ENCODE results near the gene TAF11L3. TPM values are rescaled to one million over a fixed set of nuclear protein-coding genes. Genes with fewer than 3 reads are reported as not detected.
"Not testable (repeated sequence)": the region's sequence is repeated elsewhere in the genome, so short reads cannot be mapped to it uniquely, and the experiment has no call there.

TAF11L3 gene
- total RNA-seq, 1 experiment from 2014 or later, result not detected

- H3K4me1 Mint-ChIP-seq (ENCODE audit: low read depth, unreplicated experiment), result no peaks in the 10 kb centered on the region
- no TSS peak for BruUV-seq (replicated peaks)
- CTCF ChIA-PET, result interaction anchor here (0.6 kb wide), 1 partner anchor 596 kb away, joined by 3 read pairs; no protein-coding TSS in a partner anchor
- peaks cover 33% of the 10 kb centered on the region for H3K27me3 Mint-ChIP-seq (ENCODE audit: unreplicated experiment)
- TF ChIP-seq CTCF (IDR thresholded peaks at IDR 0.05; ENCODE audit: unreplicated experiment), result no peak
- H3K36me3 Mint-ChIP-seq (ENCODE audit: insufficient read depth, unreplicated experiment), result no peaks in the 10 kb centered on the region
- intact Hi-C loops (cut with micrococcal nuclease; ENCODE audit: unreplicated experiment), result no loop called here
- no peak for DNase-seq
- no peaks in the 10 kb centered on the region for H3K9me3 Mint-ChIP-seq (ENCODE audit: low read depth, unreplicated experiment)
- no peak overlapping the region for H3K27ac Mint-ChIP-seq (ENCODE audit: unreplicated experiment)
- no peak overlapping the region for H3K4me3 Mint-ChIP-seq (ENCODE audit: low read depth, unreplicated experiment)
Measured at GRCh38 chr5:17481378-17481777, 36.8 kb upstream of the TAF11L3 start.

- intact Hi-C loops (cut with micrococcal nuclease; ENCODE audit: unreplicated experiment), result no loop called here
- no TSS peak for BruUV-seq (replicated peaks)
- Mint-ChIP-seq H3K27me3 (ENCODE audit: unreplicated experiment) (peaks cover 30% of the 10 kb centered on the region), H3K36me3 (ENCODE audit: insufficient read depth, unreplicated experiment) (no peaks in the 10 kb centered on the region), H3K4me3 (ENCODE audit: low read depth, unreplicated experiment) (no peak overlapping the region), H3K27ac (ENCODE audit: unreplicated experiment) (no peak overlapping the region), H3K4me1 (ENCODE audit: low read depth, unreplicated experiment) (no peaks in the 10 kb centered on the region), H3K9me3 (ENCODE audit: low read depth, unreplicated experiment) (no peaks in the 10 kb centered on the region)
- DNase-seq, result no peak
- no peak for TF ChIP-seq CTCF (IDR thresholded peaks at IDR 0.05; ENCODE audit: unreplicated experiment)
- CTCF ChIA-PET, result no interaction called here
Measured at GRCh38 chr5:17482790-17483189, 35.4 kb upstream of the TAF11L3 start.

GRCh38 chr5:17486464-17487173, 31.5 kb upstream of the TAF11L3 start:
- H3K27ac Mint-ChIP-seq (ENCODE audit: unreplicated experiment); H3K4me1 Mint-ChIP-seq (ENCODE audit: low read depth, unreplicated experiment); BruUV-seq (replicated peaks); H3K9me3 Mint-ChIP-seq (ENCODE audit: low read depth, unreplicated experiment); CTCF ChIA-PET; H3K4me3 Mint-ChIP-seq (ENCODE audit: low read depth, unreplicated experiment); intact Hi-C loops (cut with micrococcal nuclease; ENCODE audit: unreplicated experiment); DNase-seq; H3K36me3 Mint-ChIP-seq (ENCODE audit: insufficient read depth, unreplicated experiment): not testable (repeated sequence)
- peaks cover 19% of the 10 kb centered on the region for H3K27me3 Mint-ChIP-seq (ENCODE audit: unreplicated experiment)

- no peak for DNase-seq
- H3K36me3 Mint-ChIP-seq (ENCODE audit: insufficient read depth, unreplicated experiment), result no peaks in the 10 kb centered on the region
- TF ChIP-seq CTCF (IDR thresholded peaks at IDR 0.05; ENCODE audit: unreplicated experiment), result no peak
- H3K27me3 Mint-ChIP-seq (ENCODE audit: unreplicated experiment), result peaks cover 14% of the 10 kb centered on the region
- no TSS peak for BruUV-seq (replicated peaks)
- H3K4me1 Mint-ChIP-seq (ENCODE audit: low read depth, unreplicated experiment), result no peaks in the 10 kb centered on the region
- no peak overlapping the region for H3K27ac Mint-ChIP-seq (ENCODE audit: unreplicated experiment)
- CTCF ChIA-PET, result no interaction called here
- no peaks in the 10 kb centered on the region for H3K9me3 Mint-ChIP-seq (ENCODE audit: low read depth, unreplicated experiment)
- H3K4me3 Mint-ChIP-seq (ENCODE audit: low read depth, unreplicated experiment), result no peak overlapping the region
- intact Hi-C loops (cut with micrococcal nuclease; ENCODE audit: unreplicated experiment), result no loop called here
Measured at GRCh38 chr5:17487174-17487512, 31.0 kb upstream of the TAF11L3 start.

GRCh38 chr5:17491257-17491656, 26.9 kb upstream of the TAF11L3 start:
- H3K4me1 Mint-ChIP-seq (ENCODE audit: low read depth, unreplicated experiment); CTCF ChIA-PET; H3K27me3 Mint-ChIP-seq (ENCODE audit: unreplicated experiment); H3K4me3 Mint-ChIP-seq (ENCODE audit: low read depth, unreplicated experiment); H3K36me3 Mint-ChIP-seq (ENCODE audit: insufficient read depth, unreplicated experiment); H3K27ac Mint-ChIP-seq (ENCODE audit: unreplicated experiment); intact Hi-C loops (cut with micrococcal nuclease; ENCODE audit: unreplicated experiment); DNase-seq; H3K9me3 Mint-ChIP-seq (ENCODE audit: low read depth, unreplicated experiment); BruUV-seq (replicated peaks): not testable (repeated sequence)
